Measurements from ENCODE around the gene TC2N.

The TC2N gene

GRCh38 chr14:91737619-91738018 is 129.7 kb downstream of the TC2N start:
- DNase-seq (ENCODE audit: low spot score), result no peak
- Histone ChIP-seq H3K4me3 (no peak overlapping the region), H3K27ac (no peak overlapping the region)
- TF ChIP-seq CTCF (IDR thresholded peaks at IDR 0.05), result no peak

GRCh38 chr14:91732859-91733477 is 134.4 kb downstream of the TC2N start:
- TF ChIP-seq CTCF (IDR thresholded peaks at IDR 0.05), result no peak
- no peak overlapping the region for H3K4me3 ChIP-seq
- no peak overlapping the region for H3K27ac ChIP-seq
- no peak for DNase-seq (ENCODE audit: low spot score)

- DNase-seq (ENCODE audit: low spot score), result no peak
- Histone ChIP-seq H3K4me3 (no peak overlapping the region), H3K27ac (no peak overlapping the region)
- no peak for TF ChIP-seq CTCF (IDR thresholded peaks at IDR 0.05)
These were observed 134.9 kb downstream of the TC2N start for GRCh38 chr14:91732439-91732838.

GRCh38 chr14:91731986-91732385 is 135.3 kb downstream of the TC2N start, which contains the start of gene CATSPERB:
TSS of gene CATSPERB (minus strand) at chr14:91732086. CDS start at chr14:91729479, 2,607 bp downstream.
- H3K27ac ChIP-seq, result no peak within 1 kb of the TSS

GRCh38 chr14:91731018-91731417 is 136.3 kb downstream of the TC2N start:
- no peak overlapping the region for H3K27ac ChIP-seq
- no peak for DNase-seq (ENCODE audit: low spot score)
- no peak overlapping the region for H3K4me3 ChIP-seq
- TF ChIP-seq CTCF (IDR thresholded peaks at IDR 0.05), result no peak

More at GRCh38 chr14:91731986-91732385, 135.3 kb downstream of the TC2N start, which contains the start of gene CATSPERB:
- H3K4me3 ChIP-seq, result no peak within 1 kb of the TSS
- DNase-seq (ENCODE audit: low spot score), result no peak
- TF ChIP-seq CTCF (IDR thresholded peaks at IDR 0.05), result no peak

DNA sequence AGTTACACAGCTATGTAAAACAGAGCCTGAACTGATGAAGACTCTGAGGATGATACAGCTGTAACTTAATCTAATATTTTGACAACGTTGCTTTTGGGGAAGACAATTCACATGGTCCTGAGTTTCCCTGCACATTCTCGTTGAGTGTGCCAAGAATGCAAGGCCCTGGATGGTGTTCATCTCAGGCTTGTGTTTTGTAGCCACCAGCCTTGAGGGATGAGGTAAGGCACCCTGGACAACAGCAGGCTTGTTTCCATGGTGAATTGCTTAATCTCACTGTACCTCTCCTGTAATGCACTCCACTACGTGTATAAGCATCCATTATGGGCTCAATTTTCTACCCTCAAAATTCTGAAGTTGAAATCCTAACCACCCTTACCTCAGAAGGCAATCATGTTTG is 137.6 kb downstream of the TC2N start:
- no peak for DNase-seq (ENCODE audit: low spot score)
- no peak for TF ChIP-seq CTCF (IDR thresholded peaks at IDR 0.05)

More for the DNA sequence above, 137.6 kb downstream of the TC2N start:
- no peak overlapping the region for H3K4me3 ChIP-seq
- H3K27ac ChIP-seq, result no peak overlapping the region

Data from coronary artery (tissue), 2 donors.